Breast epithelium (tissue), 4 donors: Measurements from ENCODE around the gene ZSWIM6. TPM values are rescaled to one million over a fixed set of nuclear protein-coding genes. Genes with fewer than 3 reads are reported as not detected.

Experiments
- DNase-seq, 2 donors: peaks; one replicate each; pipeline ENCODE4 v3.0.0-alpha.2; 2019; ENCODE audit warnings: low spot score in 2 of 2
- H3K27ac ChIP-seq, 2 donors: fragments of 200-600 bp; sonication (generic) in 1 of 2; one replicate each; pipeline ENCODE4 v1.5.1; 2016 to 2019; ENCODE audit warnings: mild to moderate bottlenecking in 1 of 2
- H3K27me3 ChIP-seq, 2 donors: fragments of 200-600 bp; sonication (generic) in 1 of 2; one replicate each; pipeline versions ENCODE4 v1.5.1 to v1.6.0; 2017 to 2019; ENCODE audit warnings: control low read depth in 1 of 2, mild to moderate bottlenecking in 1 of 2
- H3K36me3 ChIP-seq: fragments of 200-600 bp; one replicate; pipeline ENCODE4 v1.5.1; 2019
- H3K4me1 ChIP-seq, 2 donors: fragments of 200-600 bp; sonication (generic); one replicate each; pipeline ENCODE4 v1.5.1; 2016 to 2019; ENCODE audit warnings: control low read depth in 1 of 2
- H3K4me3 ChIP-seq, 3 donors: fragments of 200-600 bp; sonication (generic); 1 replicate in 2 of 3; 2 replicates in 1 of 3; pipeline ENCODE4 v1.5.1; 2016 to 2019; ENCODE audit warnings: mild to moderate bottlenecking in 3 of 3, moderate library complexity in 2 of 3
- H3K9me3 ChIP-seq, 2 donors: fragments of 200-600 bp; sonication (generic) in 1 of 2; one replicate each; pipeline ENCODE4 v1.5.1; 2016 to 2019; ENCODE audit warnings: control low read depth in 1 of 2
- CTCF ChIP-seq, 3 donors: fragments of 450-650 bp; IDR thresholded peaks; one replicate each; pipeline ENCODE4 v1.5.1; 2016 to 2017; ENCODE audit warnings: antibody characterized with exemption in 3 of 3, mild to moderate bottlenecking in 3 of 3, moderate library complexity in 3 of 3
- POLR2A ChIP-seq: fragments of 450-650 bp; IDR thresholded peaks from one replicate; pipeline ENCODE4 v1.6.1; 2016; ENCODE audit warnings: antibody characterized with exemption, mild to moderate bottlenecking, moderate library complexity
- POLR2AphosphoS5 ChIP-seq, 3 donors: sonication (generic); formaldehyde crosslinking; IDR thresholded peaks; one replicate each; pipeline ENCODE4 v1.6.1; 2017; ENCODE audit warnings: antibody characterized with exemption in 3 of 3
- intact Hi-C: fragments of 100-400 bp; cut with DNase I; formaldehyde crosslinking; loops from one replicate; pipeline ENCODE4 v1.15.1; 2023; ENCODE audit warnings: low total_unique reads
- total RNA-seq, 3 donors: library from RNA; depleted of rRNA; stranded (reverse); fragments of >200 nt; gene quantifications; one replicate each; pipeline ENCODE4 v1.1.0, GENCODE V29; 2016

The ZSWIM6 gene
- total RNA-seq, 3 donors from 2014 or later, result 10.2 to 16.8 (median 11.2) TPM

GRCh38 chr5:61304590-61305381 is 27.3 kb upstream of the ZSWIM6 start:
- Histone ChIP-seq H3K9me3 (no peaks in the 10 kb centered on the region), H3K36me3 (no peaks in the 10 kb centered on the region), H3K27me3 (no peaks in the 10 kb centered on the region), H3K4me1 (peaks cover 0 to 6% of the 10 kb centered on the region in 2 donors), H3K27ac (no peak overlapping the region), H3K4me3 (no peak overlapping the region)
- DNase-seq, result no peak
- no peak for TF ChIP-seq CTCF (IDR thresholded peaks at IDR 0.05)
- intact Hi-C loops, result no loop called here

- Histone ChIP-seq H3K36me3 (no peaks in the 10 kb centered on the region), H3K4me3 (no peak overlapping the region), H3K4me1 (peaks cover 0 to 5% of the 10 kb centered on the region in 2 donors), H3K9me3 (no peaks in the 10 kb centered on the region), H3K27me3 (no peaks in the 10 kb centered on the region), H3K27ac (no peak overlapping the region)
- intact Hi-C loops, result no loop called here
- TF ChIP-seq POLR2AphosphoS5 (IDR thresholded peaks at IDR 0.05) (no peak), CTCF (IDR thresholded peaks at IDR 0.05) (no peak), POLR2A (no peak)
- no peak for DNase-seq
These were observed 25.4 kb upstream of the ZSWIM6 start for GRCh38 chr5:61306531-61307131.

- H3K27me3 ChIP-seq, result no peaks in the 10 kb centered on the region
These were observed 24.9 kb upstream of the ZSWIM6 start for GRCh38 chr5:61307191-61307590.

GRCh38 chr5:61307611-61308010 is 24.4 kb upstream of the ZSWIM6 start:
- no peaks in the 10 kb centered on the region for H3K9me3 ChIP-seq
- H3K4me1 ChIP-seq, result no peaks in the 10 kb centered on the region
- intact Hi-C loops, result no loop called here
- no peak for TF ChIP-seq CTCF (IDR thresholded peaks at IDR 0.05)
- TF ChIP-seq POLR2AphosphoS5 (IDR thresholded peaks at IDR 0.05), result no peak
- TF ChIP-seq POLR2A, result no peak
- no peak overlapping the region for H3K4me3 ChIP-seq
- no peak for DNase-seq
- H3K27ac ChIP-seq, result no peak overlapping the region
- no peaks in the 10 kb centered on the region for H3K36me3 ChIP-seq
- no peaks in the 10 kb centered on the region for H3K27me3 ChIP-seq

More at GRCh38 chr5:61307191-61307590, 24.9 kb upstream of the ZSWIM6 start:
- no peak overlapping the region for H3K27ac ChIP-seq
- intact Hi-C loops, result no loop called here
- no peaks in the 10 kb centered on the region for H3K9me3 ChIP-seq
- H3K4me3 ChIP-seq, result no peak overlapping the region
- no peak for DNase-seq
- no peaks in the 10 kb centered on the region for H3K36me3 ChIP-seq
- H3K4me1 ChIP-seq, result no peaks in the 10 kb centered on the region
- TF ChIP-seq CTCF (IDR thresholded peaks at IDR 0.05) (no peak), POLR2AphosphoS5 (IDR thresholded peaks at IDR 0.05) (no peak), POLR2A (no peak)

- H3K9me3 ChIP-seq, result no peaks in the 10 kb centered on the region
- no peaks in the 10 kb centered on the region for H3K36me3 ChIP-seq
- intact Hi-C loops, result no loop called here
- no peak overlapping the region for H3K27ac ChIP-seq
- no peak for DNase-seq
- TF ChIP-seq POLR2AphosphoS5 (IDR thresholded peaks at IDR 0.05) (no peak), CTCF (IDR thresholded peaks at IDR 0.05) (no peak), POLR2A (no peak)
- no peaks in the 10 kb centered on the region for H3K4me1 ChIP-seq
- no peak overlapping the region for H3K4me3 ChIP-seq
- no peaks in the 10 kb centered on the region for H3K27me3 ChIP-seq
These were observed 23.3 kb upstream of the ZSWIM6 start for GRCh38 chr5:61308712-61309111.
